K562 (cell line): ENCODE data around the gene ZNF521.

Experiments
- NR3C1 ChIP-seq: sonication (generic); formaldehyde crosslinking; IDR thresholded peaks from 2 replicates; pipeline ENCODE4 v1.8.1; 2022; ENCODE audit warnings: missing genetic modification reagents
- PTBP1 ChIP-seq: fragments of 200-400 bp; formaldehyde crosslinking; IDR thresholded peaks from 2 replicates; pipeline ENCODE4 v1.6.1; 2017; ENCODE audit warnings: low read depth, low read length
- TOE1 ChIP-seq, 2 experiments: fragments of 450-650 bp in 1 of 2; sonication (generic) in 1 of 2; formaldehyde crosslinking in 1 of 2; IDR thresholded peaks; 2 replicates each; pipeline versions ENCODE4 v1.7.1 to v1.8.0; 2016 to 2022; ENCODE audit warnings: borderline replicate concordance in 2 of 2, mild to moderate bottlenecking in 2 of 2, antibody characterized with exemption in 1 of 2, inconsistent platforms in 1 of 2, low read depth in 1 of 2, missing genetic modification reagents in 1 of 2, moderate library complexity in 1 of 2
- TF ChIP-seq, protein P1 (sequence below), 2 experiments: IDR thresholded peaks; 2 replicates each; pipeline ENCODE4 v1.6.1; 2012; ENCODE audit warnings: improper control_type of control experiment in 2 of 2, low read depth in 2 of 2, low read length in 2 of 2, borderline replicate concordance in 1 of 2

- TF ChIP-seq, protein P1, sequence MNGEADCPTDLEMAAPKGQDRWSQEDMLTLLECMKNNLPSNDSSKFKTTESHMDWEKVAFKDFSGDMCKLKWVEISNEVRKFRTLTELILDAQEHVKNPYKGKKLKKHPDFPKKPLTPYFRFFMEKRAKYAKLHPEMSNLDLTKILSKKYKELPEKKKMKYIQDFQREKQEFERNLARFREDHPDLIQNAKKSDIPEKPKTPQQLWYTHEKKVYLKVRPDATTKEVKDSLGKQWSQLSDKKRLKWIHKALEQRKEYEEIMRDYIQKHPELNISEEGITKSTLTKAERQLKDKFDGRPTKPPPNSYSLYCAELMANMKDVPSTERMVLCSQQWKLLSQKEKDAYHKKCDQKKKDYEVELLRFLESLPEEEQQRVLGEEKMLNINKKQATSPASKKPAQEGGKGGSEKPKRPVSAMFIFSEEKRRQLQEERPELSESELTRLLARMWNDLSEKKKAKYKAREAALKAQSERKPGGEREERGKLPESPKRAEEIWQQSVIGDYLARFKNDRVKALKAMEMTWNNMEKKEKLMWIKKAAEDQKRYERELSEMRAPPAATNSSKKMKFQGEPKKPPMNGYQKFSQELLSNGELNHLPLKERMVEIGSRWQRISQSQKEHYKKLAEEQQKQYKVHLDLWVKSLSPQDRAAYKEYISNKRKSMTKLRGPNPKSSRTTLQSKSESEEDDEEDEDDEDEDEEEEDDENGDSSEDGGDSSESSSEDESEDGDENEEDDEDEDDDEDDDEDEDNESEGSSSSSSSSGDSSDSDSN (IDR thresholded peaks at IDR 0.05; ENCODE audit: borderline replicate concordance in 1 of 2, low read depth in 2 of 2, low read length in 2 of 2) = no peak
- no peak for TF ChIP-seq PTBP1
- TF ChIP-seq NR3C1 (CRISPR knock-in tag) = no peak
- no peak for TF ChIP-seq TOE1 (IDR thresholded peaks at IDR 0.05; ENCODE audit: borderline replicate concordance)
- TF ChIP-seq TOE1 (CRISPR knock-in tag; IDR thresholded peaks at IDR 0.05; ENCODE audit: borderline replicate concordance, low read depth) = no peak
Observed at GRCh38 chr18:25278394-25278793, 73.6 kb downstream of the ZNF521 start.
